NCI-H146 treated with DMSO at 0.1 percent for 48 hours (cell line): ENCODE results near the gene ANKRA2.
A peak's percentile ranks its signal among the peaks of the same experiment; 100 is the strongest.
"Not testable (repeated sequence)": the region's sequence is repeated elsewhere in the genome, so short reads cannot be mapped to it uniquely, and the experiment has no call there.

Source experiments
- DNase-seq: peaks from one replicate; lab custom pipeline; 2025; ENCODE audit not compliant: unreplicated experiment; lab: John Stamatoyannopoulos, UW

The ANKRA2 gene

DNA sequence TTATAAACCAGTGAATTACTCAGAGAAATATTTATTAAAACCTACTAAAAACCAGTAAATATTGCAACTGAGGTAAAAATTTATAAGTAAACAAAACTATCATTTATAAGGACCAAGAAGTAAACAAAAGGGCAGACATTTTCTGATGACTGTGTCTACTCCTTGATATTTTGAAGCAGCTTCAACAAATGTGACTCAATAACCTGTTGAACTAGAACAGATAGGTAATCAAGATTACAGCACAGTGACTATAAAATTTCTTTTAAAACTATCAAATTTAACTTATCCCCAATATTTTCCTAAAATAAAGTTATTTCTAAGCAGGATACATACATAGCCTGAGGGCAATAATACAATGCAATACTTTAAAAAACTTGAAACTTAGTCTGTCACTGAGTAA lies 12.8 kb downstream of the ANKRA2 start:
- DNase-seq, result no peak

DNA sequence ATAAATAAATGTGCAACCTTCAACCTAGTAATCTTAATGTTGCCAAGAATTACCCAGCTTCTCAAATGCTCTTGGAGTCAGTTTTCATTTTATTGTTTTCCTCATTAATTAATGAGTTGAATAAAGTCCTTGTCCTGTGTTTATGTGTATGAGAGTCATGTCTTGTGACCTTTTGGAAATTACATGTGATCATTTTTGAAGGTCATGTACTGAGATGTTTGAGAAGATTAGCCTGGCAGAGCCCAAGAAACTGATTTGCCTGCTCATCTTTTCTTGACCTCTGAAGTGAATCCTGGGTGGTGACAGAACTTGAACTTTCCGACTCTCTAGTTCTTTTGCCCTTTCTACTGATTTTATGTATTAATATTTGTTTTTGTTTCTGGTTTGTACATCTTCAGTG lies 15.4 kb downstream of the ANKRA2 start:
- no peak for DNase-seq

DNA sequence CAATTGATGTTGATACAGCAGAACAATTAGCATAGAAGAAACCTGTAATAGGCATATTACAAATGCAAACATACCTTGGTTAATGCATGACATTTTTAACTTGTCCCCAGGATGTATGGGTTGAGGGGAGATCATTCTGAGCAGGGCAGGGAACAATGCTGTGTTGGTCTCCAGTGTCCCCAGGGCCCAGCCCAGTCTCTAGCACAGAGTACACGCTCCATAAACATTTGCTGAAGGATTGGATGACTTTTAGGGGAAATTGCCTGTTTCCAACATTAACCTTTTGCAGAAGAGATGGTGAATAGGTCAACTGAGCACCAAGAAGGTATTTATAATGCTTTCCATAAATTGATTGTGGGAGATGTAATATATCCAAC lies 20.0 kb downstream of the ANKRA2 start:
- no peak for DNase-seq

DNA sequence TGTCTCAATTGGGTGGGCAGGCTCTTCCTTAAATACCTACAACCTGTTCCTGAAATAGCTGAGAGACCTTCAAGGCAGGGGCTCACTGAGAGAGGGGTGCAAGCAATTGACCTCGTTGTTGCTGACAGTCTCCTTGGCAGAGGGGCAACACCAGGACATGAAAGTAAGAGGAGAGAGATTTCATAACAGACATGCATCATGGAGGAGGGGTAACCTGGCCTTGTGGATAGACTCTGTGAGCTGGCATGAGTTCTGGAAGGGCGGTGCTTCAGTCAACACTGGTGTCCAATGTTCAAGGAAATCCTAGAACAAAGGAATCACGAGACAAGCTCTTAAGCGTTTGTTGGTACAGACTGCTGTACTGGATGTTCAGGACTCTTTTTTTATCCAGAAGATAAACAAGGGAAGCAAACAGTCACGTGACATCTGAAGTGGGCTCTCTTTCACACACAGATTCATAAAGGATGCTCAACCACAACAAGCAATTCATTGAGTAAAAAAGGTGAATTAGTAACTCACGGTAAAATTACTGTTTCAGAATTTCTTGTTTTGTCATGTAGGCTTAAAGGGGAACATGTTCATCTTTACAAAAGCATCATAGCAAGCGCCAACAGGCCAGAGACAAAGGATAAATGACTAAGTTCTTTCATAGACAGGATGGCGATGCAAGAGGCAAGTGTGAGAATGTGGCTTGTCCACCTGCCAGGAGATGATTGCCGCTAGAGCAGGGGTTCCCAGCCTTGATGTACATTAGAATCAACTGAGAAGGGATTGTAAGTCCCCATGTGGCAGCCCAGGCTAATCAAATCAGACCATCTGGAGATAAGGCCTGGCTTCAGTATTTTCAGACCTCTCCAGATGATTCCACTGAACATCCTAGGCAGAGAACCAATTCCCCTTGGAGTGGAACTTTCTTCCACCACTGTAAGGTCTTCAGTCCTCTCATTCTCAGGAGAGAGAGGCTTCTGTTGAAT lies 20.7 kb downstream of the ANKRA2 start:
- DNase-seq, result peak; percentile 86

DNA sequence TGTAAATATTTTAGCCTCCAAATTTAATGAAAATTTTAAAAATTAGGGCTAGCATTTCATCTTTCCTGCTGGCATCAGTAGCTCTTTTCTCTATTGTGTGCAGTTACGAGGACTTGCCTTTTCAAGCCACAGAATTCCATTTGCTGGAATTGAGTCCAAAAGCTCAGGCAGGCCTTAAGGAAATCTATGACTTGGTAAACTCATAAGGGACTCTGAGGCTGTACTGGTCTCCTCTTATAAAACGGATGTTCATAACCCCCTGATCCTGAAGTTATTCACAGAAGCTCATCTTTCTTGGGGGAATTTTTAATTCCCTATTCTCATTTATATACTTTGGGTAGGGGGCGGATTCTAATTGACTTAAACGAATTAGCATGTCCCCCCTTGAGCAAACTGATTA lies 23.4 kb downstream of the ANKRA2 start:
- no peak for DNase-seq

DNA sequence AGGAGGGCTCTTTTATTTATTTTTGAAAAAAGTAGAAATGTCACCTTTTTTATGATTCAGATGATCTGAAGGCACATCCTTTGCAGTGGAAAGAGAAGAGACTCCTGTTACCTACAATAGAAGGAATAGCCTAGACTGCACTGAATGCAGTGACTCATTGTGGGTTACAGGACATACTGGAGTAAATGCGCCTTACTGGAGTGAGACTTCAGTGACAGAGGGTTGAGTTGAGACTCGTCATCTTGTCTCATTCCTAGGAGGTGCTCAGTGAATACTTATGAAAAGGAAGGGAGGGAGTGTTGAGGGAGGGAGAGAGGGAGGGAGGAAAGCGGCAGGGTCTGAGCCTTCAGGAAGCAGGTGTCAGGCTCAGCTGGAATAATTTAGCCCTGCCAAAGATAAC lies 25.2 kb downstream of the ANKRA2 start:
- DNase-seq, result no peak

DNA sequence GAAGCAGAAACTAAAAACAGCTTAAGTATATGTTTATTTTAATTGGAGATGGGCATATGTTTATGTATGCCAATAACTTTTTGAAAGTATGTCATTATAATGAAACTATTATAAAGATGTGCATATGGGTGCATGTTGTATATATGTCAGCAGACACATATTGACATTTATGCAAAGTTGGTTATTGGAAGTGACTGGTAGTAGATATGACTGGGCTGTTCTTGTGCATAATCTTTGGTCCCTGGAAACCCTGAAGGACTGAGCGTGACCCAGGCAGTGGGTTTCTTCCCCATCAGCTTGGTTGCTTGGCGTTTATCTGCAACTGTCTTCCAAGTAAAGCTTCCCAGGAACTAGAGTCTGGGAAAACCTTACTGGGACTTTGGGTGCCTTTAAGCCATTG lies 25.7 kb downstream of the ANKRA2 start:
- DNase-seq, result no peak

DNA sequence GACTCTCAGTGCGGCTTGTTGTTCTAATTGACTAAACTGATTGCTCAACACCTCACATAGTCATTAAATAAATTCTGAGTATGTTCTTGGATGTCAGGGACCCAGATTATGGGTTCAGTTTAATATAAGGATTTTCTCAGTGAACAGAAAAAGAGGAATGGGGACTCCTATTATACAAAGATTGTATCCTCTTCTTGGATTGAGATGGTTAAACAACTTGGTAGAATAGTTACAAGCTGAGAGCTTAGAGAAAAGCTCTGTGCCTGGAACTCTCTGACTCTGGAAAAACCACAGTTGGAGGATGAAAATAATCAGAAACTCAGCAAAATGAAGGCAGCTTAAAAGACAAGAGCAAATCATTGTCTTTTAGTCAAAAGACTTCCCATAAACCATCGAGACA lies 30.5 kb downstream of the ANKRA2 start:
- DNase-seq, result no peak

DNA sequence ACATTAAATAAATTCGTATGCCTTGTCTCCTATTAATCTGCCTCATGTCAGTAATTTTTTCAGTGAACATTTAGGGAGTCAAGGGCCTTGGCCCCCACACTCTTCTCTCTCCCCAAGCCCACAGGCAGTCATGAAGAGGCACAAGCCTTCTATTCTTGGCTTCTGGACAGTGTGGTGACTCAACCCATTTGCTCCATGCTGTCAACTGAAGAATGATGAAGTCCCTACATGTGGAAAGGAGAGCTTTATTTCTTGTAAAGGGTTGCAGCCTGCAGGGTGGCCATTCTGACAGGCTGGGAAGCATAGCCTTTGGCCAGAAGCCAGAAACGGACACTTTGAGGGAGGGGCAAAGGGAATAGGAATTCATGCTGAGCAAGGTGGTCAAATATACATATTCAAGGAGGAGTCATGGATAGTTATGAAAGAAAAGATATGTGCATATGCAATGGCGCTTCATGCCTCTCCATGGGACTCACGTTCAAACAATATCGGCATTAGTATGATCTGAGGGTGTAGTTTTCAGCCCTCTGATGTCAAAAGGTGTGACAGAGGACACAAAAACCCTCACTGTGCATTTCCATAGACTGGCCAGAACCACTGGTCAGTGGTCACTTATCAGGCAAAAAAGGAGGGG lies 31.3 kb downstream of the ANKRA2 start:
- DNase-seq, result no peak

DNA sequence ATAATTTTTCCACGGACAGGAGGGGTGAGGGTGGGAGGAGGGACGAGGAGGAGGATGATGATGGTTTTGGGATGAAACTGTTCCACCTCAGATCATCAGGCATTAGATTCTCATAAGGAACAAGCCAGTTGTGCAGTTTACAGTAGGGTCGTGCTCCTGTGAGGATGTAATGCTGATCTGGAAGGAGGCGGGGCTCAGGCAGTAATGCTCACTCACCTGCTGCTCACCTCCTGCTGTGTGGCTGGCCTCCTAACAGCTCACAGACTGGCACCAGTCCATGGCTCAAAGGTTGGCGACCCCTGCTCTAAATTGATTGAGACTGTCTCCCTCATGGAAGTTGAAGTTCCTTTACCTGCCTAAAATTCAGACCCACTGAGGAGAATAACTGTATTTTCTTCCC lies 33.2 kb downstream of the ANKRA2 start:
- DNase-seq, result no peak

DNA sequence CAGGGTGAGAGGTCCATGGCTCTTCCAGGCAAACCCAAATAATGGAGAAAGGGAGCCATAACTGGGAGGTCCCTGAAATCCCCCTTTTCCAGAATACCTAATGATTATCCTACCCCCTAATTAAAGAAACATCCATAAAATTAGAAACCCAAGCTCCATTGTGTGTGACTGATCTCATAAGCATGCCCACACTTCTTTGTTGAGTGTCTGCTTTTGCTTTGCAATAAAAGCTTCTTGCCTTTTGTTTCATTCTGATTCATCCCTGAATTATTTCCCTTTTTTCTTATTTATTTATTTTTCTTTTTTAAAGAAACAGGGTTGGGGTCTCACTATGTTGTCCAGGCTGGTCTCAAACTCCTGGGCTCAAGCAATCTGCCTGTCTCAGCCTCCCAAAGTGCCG lies 34.1 kb downstream of the ANKRA2 start:
- no peak for DNase-seq

DNA sequence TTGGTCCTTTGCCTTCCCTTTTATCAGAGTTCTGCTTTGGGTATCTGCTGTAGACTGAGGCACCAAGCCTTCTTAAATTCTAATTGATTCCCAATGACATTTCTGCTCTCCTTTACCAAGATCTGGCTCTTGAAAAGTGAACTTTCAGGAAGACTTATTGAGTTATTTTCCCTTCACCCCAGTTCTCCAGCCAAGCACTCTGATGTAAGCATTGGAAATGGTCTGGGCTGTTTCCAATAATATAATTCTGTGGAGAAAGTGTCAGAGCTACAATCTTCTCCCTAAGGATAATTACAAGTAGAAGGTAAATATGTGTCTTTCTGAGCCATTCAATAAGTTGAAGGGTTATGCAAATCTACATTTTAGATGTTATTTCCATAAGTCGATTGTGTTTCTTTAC lies 36.4 kb downstream of the ANKRA2 start:
- no peak for DNase-seq

DNA sequence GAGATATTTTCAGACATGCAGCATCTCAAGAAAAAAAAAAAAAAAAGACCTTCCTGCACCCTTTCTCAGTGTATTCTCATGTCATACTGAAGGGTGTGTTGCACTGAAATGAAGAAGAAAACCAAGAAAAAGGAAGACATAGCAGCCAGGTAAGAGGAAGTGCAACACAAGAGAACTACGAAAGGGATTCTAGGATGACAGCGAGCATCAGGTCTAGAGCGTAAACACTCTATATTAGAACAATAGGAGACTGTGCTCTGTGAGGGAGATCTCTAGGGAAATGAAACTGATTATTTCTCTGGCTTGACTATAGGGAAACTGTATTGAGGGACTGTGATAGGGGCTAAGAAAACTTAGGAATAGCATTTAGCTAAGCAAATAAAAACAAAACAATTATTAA lies 37.2 kb downstream of the ANKRA2 start:
- DNase-seq, result no peak

DNA sequence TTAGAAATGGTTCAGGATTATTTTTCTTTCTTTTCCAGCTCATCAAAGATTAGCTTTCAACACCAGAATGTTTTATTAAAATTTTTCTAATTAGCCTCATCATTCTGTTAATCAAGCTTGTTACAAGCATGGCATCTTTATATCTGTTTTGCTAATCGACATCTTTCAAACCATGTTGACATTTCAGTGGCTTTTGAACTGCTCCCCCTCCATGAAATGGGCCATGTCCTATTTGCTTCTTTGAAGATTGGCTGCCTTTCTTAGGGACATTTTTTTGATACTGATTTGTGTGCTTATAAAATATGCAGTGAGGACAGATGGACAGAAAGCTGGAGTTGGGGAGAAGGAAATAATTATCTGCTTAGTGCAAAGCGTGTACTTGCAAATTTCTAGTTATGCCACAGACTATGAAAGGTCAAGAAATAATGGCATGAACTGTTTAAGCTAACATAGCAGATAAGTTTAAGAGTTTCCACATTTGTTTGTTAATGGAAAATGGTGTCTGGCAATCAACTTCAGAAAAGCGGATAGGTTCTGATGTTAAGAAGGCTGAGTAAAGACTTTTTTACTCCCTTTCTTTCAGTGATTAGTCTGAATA lies 39.7 kb downstream of the ANKRA2 start:
- DNase-seq, result no peak

DNA sequence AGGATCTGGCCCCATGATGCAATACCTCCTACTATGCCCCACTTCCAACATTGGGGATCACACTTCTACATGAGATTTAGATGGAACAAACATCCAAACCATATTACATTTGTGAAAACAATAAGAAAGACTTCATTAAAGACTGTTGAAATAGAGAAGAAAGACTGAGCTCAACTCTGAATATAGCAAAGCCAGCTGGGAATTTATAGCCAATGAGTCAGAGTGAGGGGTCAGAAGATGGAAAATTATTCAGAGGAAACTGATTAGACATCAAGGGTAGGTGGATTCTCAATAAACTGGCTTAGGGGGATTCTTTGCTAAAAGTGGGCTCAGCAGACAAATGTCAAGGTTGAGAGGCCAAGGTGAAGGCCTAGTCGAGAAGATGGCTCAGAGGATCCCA lies 41.6 kb downstream of the ANKRA2 start:
- no peak for DNase-seq

DNA sequence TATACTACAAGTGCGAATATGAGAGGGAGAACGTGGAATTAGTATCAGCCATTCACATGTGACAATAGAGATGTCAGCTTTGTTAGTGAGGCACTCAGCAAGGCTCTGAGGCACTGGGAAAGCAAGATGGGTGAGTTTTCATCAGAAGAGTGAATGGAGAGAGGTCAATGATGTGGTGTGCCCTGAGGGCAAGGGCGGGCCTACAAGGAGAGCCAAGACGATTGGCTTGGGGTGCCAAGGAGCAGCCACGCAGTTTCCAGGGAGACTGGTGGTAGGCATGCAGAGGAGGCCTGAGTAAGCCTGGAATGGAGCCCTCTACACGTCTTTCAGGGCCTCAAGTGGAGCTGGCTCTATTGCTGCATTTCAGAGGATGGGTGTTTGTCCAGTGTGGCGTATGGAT lies 42.5 kb downstream of the ANKRA2 start:
- no peak for DNase-seq

DNA sequence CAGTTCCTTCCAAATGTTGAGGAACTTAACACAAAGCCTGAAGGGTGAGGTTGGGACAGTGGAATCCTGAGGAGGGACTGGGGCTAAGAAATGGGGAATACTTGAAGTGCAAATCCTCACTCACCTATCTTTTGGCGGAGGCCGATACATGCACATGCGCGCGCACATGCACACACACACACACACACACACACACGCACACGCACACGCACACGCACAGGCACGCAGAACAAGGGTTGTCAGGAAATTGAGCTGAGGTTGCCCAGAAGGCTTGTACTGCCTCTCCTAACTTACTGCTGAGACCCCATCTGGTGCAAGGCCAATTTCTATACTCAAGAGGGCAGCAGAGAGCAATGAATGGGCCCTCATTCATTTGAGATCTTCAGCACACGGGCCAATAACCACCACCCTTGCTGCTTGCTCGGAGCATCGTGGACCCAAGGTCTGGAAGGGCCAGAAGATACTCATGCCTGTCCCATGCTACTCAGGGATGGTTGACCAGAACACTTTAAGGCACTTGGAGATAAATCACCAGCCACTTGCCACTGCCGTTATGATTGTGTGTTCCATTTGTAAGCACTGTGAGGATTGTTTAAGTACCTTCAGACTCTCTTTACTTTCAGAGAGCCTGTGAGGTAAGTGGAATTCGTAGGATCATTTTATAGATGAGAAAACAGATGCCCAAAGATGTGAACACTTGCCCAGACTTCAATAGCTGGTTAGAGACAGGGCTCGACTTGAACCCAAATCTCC lies 45.7 kb downstream of the ANKRA2 start:
- DNase-seq, result peak; percentile 72

DNA sequence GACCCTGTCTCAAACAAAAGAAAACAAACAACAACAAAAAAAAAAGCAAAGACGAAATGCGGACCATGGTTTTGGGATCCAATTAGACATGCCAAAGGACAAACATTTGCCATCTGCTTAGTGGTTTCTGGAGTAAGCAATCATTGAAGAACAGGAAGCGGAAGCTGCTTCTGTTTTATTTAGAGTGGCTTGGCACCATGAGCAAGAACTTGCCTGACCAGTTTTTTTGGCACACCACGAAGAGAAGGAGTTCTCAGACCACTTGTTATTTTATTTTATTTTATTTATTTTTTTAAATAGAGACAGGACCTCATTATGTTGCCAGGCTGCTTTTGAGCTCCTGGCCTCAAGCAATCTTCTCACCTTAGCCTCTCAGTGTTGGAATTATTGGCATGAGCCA lies 50.2 kb downstream of the ANKRA2 start:
- no peak for DNase-seq

DNA sequence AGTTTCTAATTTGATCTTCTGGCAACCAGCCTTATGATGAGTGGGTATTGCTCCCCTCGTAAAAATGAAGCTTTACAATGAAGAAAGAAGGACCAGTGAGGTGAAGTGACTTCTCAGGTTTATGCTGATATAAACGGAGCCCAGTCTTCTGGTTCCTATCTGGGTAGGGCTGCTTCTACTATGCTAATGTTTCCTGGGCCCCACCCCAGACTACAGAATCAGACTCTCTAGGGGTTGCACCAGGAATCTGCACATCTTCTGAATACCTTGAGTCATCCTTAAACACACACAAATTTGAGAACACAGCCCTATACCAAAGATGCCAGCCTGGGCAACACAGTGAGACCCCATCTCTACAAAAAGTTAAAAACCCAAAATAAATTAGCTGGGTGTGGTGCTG lies 51.0 kb downstream of the ANKRA2 start:
- DNase-seq, result no peak

DNA sequence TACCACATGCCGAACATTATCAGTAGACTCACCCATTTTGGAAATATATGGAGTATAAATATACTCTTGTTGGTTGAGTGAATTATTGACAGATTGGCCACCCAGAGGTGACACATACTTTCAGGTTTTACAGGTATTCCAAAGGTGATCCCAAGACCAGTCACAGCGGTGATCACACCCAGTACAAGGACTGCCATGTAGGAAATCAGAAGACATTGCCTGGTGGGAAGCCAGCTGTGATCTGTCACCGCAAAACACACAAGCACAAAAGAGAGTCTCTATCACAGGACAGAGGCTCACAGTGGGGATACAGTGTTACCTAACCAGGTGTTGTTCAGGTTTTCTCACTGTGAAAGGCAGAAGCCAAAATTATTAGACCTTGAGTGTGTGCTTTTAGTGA lies 51.4 kb downstream of the ANKRA2 start:
- DNase-seq, result peak; percentile 82

DNA sequence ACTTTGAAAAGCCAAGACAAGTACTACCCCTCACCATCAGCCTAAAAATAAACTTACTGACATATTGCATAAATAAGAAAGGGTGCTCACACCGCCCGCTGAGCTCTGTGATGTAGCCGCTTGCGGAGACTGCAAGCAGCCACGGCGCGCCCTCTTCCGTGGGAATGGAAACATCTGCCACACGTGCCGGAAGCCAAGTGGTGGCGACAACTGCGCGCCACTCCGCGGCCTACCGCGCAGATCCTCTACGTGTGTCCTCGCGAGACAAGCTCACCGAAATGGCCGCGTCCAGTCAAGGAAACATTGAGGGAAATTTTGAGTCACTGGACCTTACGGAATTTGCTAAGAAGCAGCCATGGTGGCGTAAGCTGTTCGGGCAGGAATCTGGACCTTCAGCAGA lies 56.9 kb downstream of the ANKRA2 start:
- not testable (repeated sequence) for DNase-seq
